ENCODE results near the gene APOBEC3H.

Gene APOBEC3H

DNA sequence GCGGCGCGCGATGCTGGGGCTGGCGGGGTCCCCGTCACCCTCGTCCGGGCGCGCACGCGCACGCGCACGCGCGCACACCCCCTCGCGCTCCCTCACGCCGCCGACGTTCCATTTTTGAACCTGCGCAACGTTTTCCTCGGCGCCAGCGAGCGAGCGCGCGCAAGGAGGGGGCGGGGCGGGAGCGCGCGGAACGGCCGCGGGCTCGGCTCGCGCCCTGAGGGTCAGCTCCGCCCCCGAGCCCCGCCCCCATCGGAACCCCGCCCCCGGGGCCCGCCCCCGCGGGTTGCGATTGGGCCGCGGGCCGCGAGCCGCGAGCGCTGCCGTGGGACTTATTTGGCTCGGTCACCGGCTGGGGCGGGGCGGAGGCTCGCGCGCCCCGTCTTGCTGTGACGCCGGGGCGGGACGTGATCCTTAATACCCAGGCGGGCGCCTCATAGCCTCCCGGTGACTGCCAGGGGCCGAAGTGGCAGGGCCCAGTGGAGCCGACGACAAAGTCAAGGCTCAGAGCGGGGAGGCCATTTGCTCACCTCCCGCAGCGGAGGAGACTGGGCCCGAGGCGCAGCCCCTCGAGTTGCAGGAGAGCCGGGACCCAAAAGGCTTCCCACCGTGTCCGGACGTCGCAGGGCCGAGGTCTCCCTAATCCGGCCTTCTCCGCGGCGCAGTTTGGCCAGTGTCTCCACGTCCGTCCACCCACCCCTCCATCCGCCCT is 55.6 kb downstream of the APOBEC3H start, which contains the start of gene CBX7:
Gene CBX7, minus strand, starts transcription at position 170 of the 709 bp plus-strand sequence. CDS start 236 bp downstream, outside the sequence.
- peak; percentile 79 to 95 for DNase-seq (ENCODE audit: low read depth in 2 of 2, low spot score in 1 of 2)

GRCh38 chr22:39153220-39153717 is 56.2 kb downstream of the APOBEC3H start:
- no peak for DNase-seq (ENCODE audit: low read depth in 2 of 2, low spot score in 1 of 2)
